Activated T-cell treated with anti-CD3 and anti-CD28 coated beads, Interleukin-2, amount 50 U/mL, for 72 hours (primary cell): Measurements from ENCODE around the gene MAN2C1. TPM values are rescaled to one million over a fixed set of nuclear protein-coding genes. Genes with fewer than 3 reads are reported as not detected.

Source experiments
- ATAC-seq, 2 donors: fragments of 150-1000 bp; cut with Tn5 transposase; replicated peaks in 1 of 2; 2 replicates each; pipeline ENCODE4 v1.10.0; 2021; ENCODE audit warnings: moderate library complexity in 2 of 2, mild to moderate bottlenecking in 1 of 2
- DNase-seq, 2 donors: peaks; one replicate each; pipeline ENCODE4 v3.0.0; 2021 to 2022; ENCODE audit warnings: mixed read lengths in 1 of 2
- H3K27ac Mint-ChIP-seq: one replicate; pipeline ENCODE4 v1.8.0; 2022; ENCODE audit warnings: mild to moderate bottlenecking, moderate library complexity, mixed read lengths
- H3K27me3 Mint-ChIP-seq: one replicate; pipeline ENCODE4 v1.8.0; 2022; ENCODE audit warnings: low read depth, mixed read lengths
- H3K36me3 Mint-ChIP-seq, 2 donors: one replicate each; pipeline ENCODE4 v1.8.0; 2022; ENCODE audit warnings: mixed read lengths in 2 of 2, mild to moderate bottlenecking in 1 of 2; ENCODE audit not compliant: insufficient read depth in 2 of 2
- H3K4me1 Mint-ChIP-seq: one replicate; pipeline ENCODE4 v1.8.0; 2022; ENCODE audit warnings: low read depth, mixed read lengths
- H3K4me3 Mint-ChIP-seq, 2 donors: one replicate each; pipeline ENCODE4 v1.8.0; 2022; ENCODE audit warnings: mild to moderate bottlenecking in 2 of 2, mixed read lengths in 2 of 2, moderate library complexity in 2 of 2
- H3K9me3 Mint-ChIP-seq, 2 donors: one replicate each; pipeline ENCODE4 v1.8.0; 2022; ENCODE audit warnings: mixed read lengths in 2 of 2
- total RNA-seq, 2 donors: library from RNA; stranded (reverse); gene quantifications; one replicate each; pipeline ENCODE4 v1.2.3, GENCODE V29; 2022

The MAN2C1 gene
- total RNA-seq, 2 donors from 2014 or later, result 106 to 120 TPM

GRCh38 chr15:75368689-75369239 lies 357 bp upstream of the MAN2C1 start:
- Mint-ChIP-seq H3K9me3 (no peaks in the 10 kb centered on the region), H3K4me1 (peaks cover 22% of the 10 kb centered on the region), H3K27ac (peak overlapping the region; percentile 79), H3K4me3 (peak overlapping the region; percentile 88 to 91), H3K36me3 (peaks cover 0 to 6% of the 10 kb centered on the region in 2 donors), H3K27me3 (no peaks in the 10 kb centered on the region)
- DNase-seq (peak in 1 of 2 donors; percentile 33), ATAC-seq (peak in 1 of 2 donors; percentile 1)

- no peaks in the 10 kb centered on the region for H3K9me3 Mint-ChIP-seq
- no peak for DNase-seq
- H3K4me3 Mint-ChIP-seq, result peak overlapping the region; percentile 88 to 91
- peak overlapping the region; percentile 25 for H3K27ac Mint-ChIP-seq
- no peak for ATAC-seq
- peaks cover 22% of the 10 kb centered on the region for H3K4me1 Mint-ChIP-seq
- H3K27me3 Mint-ChIP-seq, result no peaks in the 10 kb centered on the region
- no peaks in the 10 kb centered on the region for H3K36me3 Mint-ChIP-seq
These were observed 948 bp downstream of the MAN2C1 start for GRCh38 chr15:75367406-75367912.

- Mint-ChIP-seq H3K27me3 (no peaks in the 10 kb centered on the region), H3K36me3 (no peaks in the 10 kb centered on the region), H3K27ac (no peak overlapping the region), H3K4me1 (peaks cover 22% of the 10 kb centered on the region), H3K4me3 (peak overlapping the region in 1 of 2 donors; percentile 88), H3K9me3 (no peaks in the 10 kb centered on the region)
- ATAC-seq (no peak), DNase-seq (no peak)
These were observed 1.4 kb downstream of the MAN2C1 start for GRCh38 chr15:75367006-75367405.

GRCh38 chr15:75366163-75366562 lies 2.2 kb downstream of the MAN2C1 start:
- Mint-ChIP-seq H3K27ac (no peak overlapping the region), H3K27me3 (no peaks in the 10 kb centered on the region), H3K9me3 (no peaks in the 10 kb centered on the region), H3K4me1 (peaks cover 22% of the 10 kb centered on the region), H3K36me3 (no peaks in the 10 kb centered on the region), H3K4me3 (no peak overlapping the region)
- DNase-seq (no peak), ATAC-seq (no peak)

- peaks cover 0 to 2% of the 10 kb centered on the region in 2 donors for H3K36me3 Mint-ChIP-seq
- DNase-seq (no peak), ATAC-seq (no peak)
- H3K27me3 Mint-ChIP-seq, result no peaks in the 10 kb centered on the region
- H3K9me3 Mint-ChIP-seq, result no peaks in the 10 kb centered on the region
- H3K4me1 Mint-ChIP-seq, result peaks cover 20% of the 10 kb centered on the region
- no peak overlapping the region for H3K27ac Mint-ChIP-seq
- H3K4me3 Mint-ChIP-seq, result no peak overlapping the region
These were observed 3.5 kb downstream of the MAN2C1 start for GRCh38 chr15:75364881-75365280.

GRCh38 chr15:75363786-75364185 lies 4.6 kb downstream of the MAN2C1 start:
- H3K36me3 Mint-ChIP-seq, result peaks cover 0 to 2% of the 10 kb centered on the region in 2 donors
- peaks cover 9% of the 10 kb centered on the region for H3K4me1 Mint-ChIP-seq
- H3K27ac Mint-ChIP-seq, result no peak overlapping the region
- no peak for ATAC-seq
- no peaks in the 10 kb centered on the region for H3K9me3 Mint-ChIP-seq
- DNase-seq, result no peak
- no peaks in the 10 kb centered on the region for H3K27me3 Mint-ChIP-seq
- H3K4me3 Mint-ChIP-seq, result no peak overlapping the region

GRCh38 chr15:75362642-75363249 lies 5.7 kb downstream of the MAN2C1 start:
- Mint-ChIP-seq H3K27me3 (no peaks in the 10 kb centered on the region), H3K36me3 (peaks cover 0 to 2% of the 10 kb centered on the region in 2 donors), H3K27ac (no peak overlapping the region), H3K4me3 (no peak overlapping the region), H3K4me1 (peaks cover 6% of the 10 kb centered on the region), H3K9me3 (no peaks in the 10 kb centered on the region)
- ATAC-seq, result no peak
- no peak for DNase-seq

- Mint-ChIP-seq H3K4me1 (no peaks in the 10 kb centered on the region), H3K9me3 (no peaks in the 10 kb centered on the region), H3K27ac (no peak overlapping the region), H3K36me3 (peaks cover 0 to 2% of the 10 kb centered on the region in 2 donors), H3K27me3 (no peaks in the 10 kb centered on the region), H3K4me3 (no peak overlapping the region)
- no peak for ATAC-seq
- DNase-seq, result no peak
These were observed 6.3 kb downstream of the MAN2C1 start for GRCh38 chr15:75361989-75362641.

- H3K4me1 Mint-ChIP-seq, result no peaks in the 10 kb centered on the region
- ATAC-seq (no peak), DNase-seq (no peak)
- peaks cover 0 to 2% of the 10 kb centered on the region in 2 donors for H3K36me3 Mint-ChIP-seq
- no peaks in the 10 kb centered on the region for H3K9me3 Mint-ChIP-seq
- no peaks in the 10 kb centered on the region for H3K27me3 Mint-ChIP-seq
- no peak overlapping the region for H3K27ac Mint-ChIP-seq
- no peak overlapping the region for H3K4me3 Mint-ChIP-seq
These were observed 6.9 kb downstream of the MAN2C1 start for GRCh38 chr15:75361361-75361988.

- Mint-ChIP-seq H3K4me3 (no peak overlapping the region), H3K27me3 (no peaks in the 10 kb centered on the region), H3K27ac (no peak overlapping the region), H3K36me3 (peaks cover 0 to 2% of the 10 kb centered on the region in 2 donors), H3K4me1 (no peaks in the 10 kb centered on the region), H3K9me3 (no peaks in the 10 kb centered on the region)
- ATAC-seq (peak in 1 of 2 donors; percentile 9), DNase-seq (no peak)
These were observed 7.6 kb downstream of the MAN2C1 start for GRCh38 chr15:75360856-75361255.

- ATAC-seq (no peak), DNase-seq (no peak)
- Mint-ChIP-seq H3K27ac (no peak overlapping the region), H3K4me3 (no peak overlapping the region), H3K36me3 (peaks cover 0 to 2% of the 10 kb centered on the region in 2 donors), H3K27me3 (no peaks in the 10 kb centered on the region), H3K4me1 (no peaks in the 10 kb centered on the region), H3K9me3 (no peaks in the 10 kb centered on the region)
These were observed 8.0 kb downstream of the MAN2C1 start for GRCh38 chr15:75360391-75360790.

GRCh38 chr15:75359537-75360250 lies 8.7 kb downstream of the MAN2C1 start:
- DNase-seq, result no peak
- Mint-ChIP-seq H3K27ac (no peak overlapping the region), H3K36me3 (peaks cover 0 to 2% of the 10 kb centered on the region in 2 donors), H3K27me3 (no peaks in the 10 kb centered on the region), H3K9me3 (no peaks in the 10 kb centered on the region), H3K4me3 (no peak overlapping the region), H3K4me1 (no peaks in the 10 kb centered on the region)
- ATAC-seq, result no peak
